Subcutaneous adipose tissue (tissue), 4 donors: ENCODE results near the gene CEBPA. TPM values are rescaled to one million over a fixed set of nuclear protein-coding genes. Genes with fewer than 3 reads are reported as not detected.

Source experiments
- total RNA-seq, 4 donors: library from RNA; depleted of rRNA; stranded (reverse); fragments of >200 nt; gene quantifications; one replicate each; pipeline ENCODE4 v1.1.0, GENCODE V29; 2016
- TF ChIP-seq, protein P1 (sequence below): fragments of 450-650 bp; IDR thresholded peaks from one replicate; pipeline ENCODE4 v1.5.1; 2016; ENCODE audit warnings: low read depth, mild to moderate bottlenecking, control low read depth, antibody characterized with exemption, moderate library complexity

Gene CEBPA
- total RNA-seq, 4 donors from 2014 or later: 114 to 646 (median 258) TPM

DNA sequence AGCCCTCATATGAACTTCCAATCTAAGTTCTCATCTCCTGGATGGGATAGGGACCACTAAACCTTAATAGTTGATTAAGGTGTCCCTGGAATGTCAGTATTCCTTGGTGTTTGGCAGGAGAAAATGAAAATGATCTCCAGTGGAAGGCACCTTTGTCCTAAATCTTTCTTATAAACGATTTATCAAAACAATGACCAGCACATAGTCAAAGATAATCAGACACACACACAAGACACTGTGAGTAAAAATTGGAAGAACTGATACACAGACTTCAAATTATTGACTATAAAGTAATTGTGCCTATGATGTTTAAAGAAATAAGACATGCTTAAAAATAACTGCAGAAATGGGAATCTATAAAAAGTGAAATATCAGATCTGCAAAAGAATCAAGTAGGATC, 13.7 kb downstream of the CEBPA start:
- TF ChIP-seq, protein P1, sequence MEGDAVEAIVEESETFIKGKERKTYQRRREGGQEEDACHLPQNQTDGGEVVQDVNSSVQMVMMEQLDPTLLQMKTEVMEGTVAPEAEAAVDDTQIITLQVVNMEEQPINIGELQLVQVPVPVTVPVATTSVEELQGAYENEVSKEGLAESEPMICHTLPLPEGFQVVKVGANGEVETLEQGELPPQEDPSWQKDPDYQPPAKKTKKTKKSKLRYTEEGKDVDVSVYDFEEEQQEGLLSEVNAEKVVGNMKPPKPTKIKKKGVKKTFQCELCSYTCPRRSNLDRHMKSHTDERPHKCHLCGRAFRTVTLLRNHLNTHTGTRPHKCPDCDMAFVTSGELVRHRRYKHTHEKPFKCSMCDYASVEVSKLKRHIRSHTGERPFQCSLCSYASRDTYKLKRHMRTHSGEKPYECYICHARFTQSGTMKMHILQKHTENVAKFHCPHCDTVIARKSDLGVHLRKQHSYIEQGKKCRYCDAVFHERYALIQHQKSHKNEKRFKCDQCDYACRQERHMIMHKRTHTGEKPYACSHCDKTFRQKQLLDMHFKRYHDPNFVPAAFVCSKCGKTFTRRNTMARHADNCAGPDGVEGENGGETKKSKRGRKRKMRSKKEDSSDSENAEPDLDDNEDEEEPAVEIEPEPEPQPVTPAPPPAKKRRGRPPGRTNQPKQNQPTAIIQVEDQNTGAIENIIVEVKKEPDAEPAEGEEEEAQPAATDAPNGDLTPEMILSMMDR: no peak

DNA sequence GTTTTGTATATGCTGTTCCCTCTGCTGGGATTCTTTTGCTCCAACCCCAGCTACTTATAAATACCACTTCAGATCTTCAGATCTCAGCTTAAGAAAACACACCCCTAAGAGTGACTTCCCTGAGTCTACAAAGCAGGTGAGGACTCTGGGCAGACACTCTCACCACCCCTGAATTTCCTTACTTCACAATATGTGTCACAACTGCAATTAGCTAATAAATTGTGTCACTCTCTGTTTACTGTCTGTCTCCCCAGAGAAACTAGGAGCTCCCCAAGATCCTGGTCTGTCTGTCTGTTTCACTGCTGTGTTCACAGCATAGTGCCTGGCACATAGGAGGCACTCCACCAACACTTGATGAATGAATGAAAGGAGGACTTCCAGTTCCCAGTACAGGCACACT, 14.4 kb downstream of the CEBPA start:
- TF ChIP-seq, protein P1: no peak

- TF ChIP-seq, protein P1: no peak
Measured at GRCh38 chr19:33287438-33287837, 14.9 kb downstream of the CEBPA start.

- TF ChIP-seq, protein P1: no peak
Measured at GRCh38 chr19:33286899-33287298, 15.4 kb downstream of the CEBPA start.

DNA sequence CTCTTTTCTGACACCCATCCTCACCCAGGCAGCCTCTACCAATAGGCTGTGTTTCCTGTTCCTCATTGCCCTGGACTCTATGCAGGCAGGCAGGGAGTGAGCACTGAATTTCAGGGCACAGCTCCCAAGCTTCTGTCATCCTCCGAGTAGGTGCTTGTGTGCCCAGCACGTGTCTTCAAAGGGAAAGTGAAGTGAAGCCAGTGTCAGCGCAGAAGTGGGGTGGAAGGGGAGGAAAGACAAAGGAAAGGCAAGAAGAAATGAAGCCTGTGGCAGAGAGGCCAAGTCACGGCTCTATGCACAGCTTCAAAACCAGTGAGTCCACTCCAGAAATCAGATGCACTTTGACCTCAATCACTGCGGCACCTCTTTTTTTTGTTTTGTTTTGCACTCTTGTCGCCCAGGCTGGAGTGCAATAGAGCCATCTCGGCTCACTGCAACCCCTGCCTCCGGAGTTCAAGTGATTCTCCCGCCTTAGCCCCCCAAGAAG, 16.9 kb downstream of the CEBPA start:
- TF ChIP-seq, protein P1: no peak

DNA sequence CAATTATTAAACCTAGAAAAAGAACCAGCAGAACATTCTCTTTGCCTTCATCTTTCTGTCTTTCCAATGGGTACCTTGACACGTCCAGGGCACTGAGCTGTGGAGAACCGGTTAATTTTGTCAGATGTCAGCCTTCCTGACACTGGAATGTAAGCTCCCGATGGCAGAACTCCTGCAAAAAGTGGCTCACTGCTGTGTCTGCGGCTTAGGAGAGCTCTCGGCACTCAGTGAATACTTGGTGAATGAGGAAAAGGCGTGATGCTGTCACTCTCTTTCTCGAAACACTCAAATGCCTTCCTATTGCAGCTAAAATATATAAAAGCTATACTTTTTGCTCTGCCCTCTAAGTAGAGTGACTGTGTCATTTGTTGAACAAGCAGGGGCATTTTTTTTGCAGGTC, 17.6 kb downstream of the CEBPA start:
- TF ChIP-seq, protein P1: no peak

DNA sequence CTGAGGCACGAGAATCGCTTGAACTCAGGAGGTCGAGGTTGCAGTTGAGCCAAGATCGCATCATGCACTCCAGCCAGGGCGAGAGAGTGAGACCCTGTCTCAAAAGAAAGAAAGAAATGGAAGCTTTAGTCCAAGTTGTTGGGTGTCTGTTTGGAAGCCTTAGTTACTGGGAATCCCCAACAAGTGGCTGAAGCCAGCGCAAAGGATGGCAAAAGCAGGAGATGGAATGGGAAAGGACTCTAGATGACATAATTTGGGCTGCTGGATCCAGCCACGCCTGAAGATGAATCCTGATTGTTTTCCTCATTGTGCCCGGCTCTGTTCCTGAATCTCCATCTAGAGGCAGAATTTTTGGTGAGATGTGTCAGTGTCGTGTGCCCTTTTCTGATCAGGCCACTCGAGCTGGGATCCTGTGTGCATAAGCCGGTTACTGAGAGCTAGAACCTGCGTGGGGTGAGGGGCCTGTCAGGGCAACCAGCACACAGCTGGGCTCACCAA, 18.1 kb downstream of the CEBPA start:
- TF ChIP-seq, protein P1: no peak
